K562 (cell line): ENCODE data around the gene SIDT2. TPM values are rescaled to one million over a fixed set of nuclear protein-coding genes. Genes with fewer than 3 reads are reported as not detected.

ENCODE experiments used
- ARID2 ChIP-seq: fragments of 450-650 bp; IDR thresholded peaks from 2 replicates; pipeline ENCODE4 v1.6.1; 2017; ENCODE audit warnings: antibody characterized with exemption, mild to moderate bottlenecking
- C11orf30 ChIP-seq: fragments of 450-650 bp; IDR thresholded peaks from 2 replicates; pipeline ENCODE4 v1.6.1; 2016; ENCODE audit warnings: low read depth, mild to moderate bottlenecking
- CC2D1A ChIP-seq: fragments of 450-650 bp; IDR thresholded peaks from 2 replicates; pipeline ENCODE4 v1.6.1; 2017; ENCODE audit warnings: mild to moderate bottlenecking
- E2F5 ChIP-seq: sonication (generic); formaldehyde crosslinking; IDR thresholded peaks from 2 replicates; pipeline ENCODE4 v1.8.0; 2022; ENCODE audit warnings: mild to moderate bottlenecking, missing genetic modification reagents
- ELF1 ChIP-seq: fragments of 200-800 bp; sonication (Bioruptor generic); IDR thresholded peaks from 2 replicates; pipeline ENCODE4 v1.6.1; 2016; ENCODE audit warnings: missing genetic modification characterization, missing compliant biosample characterization
- EZH2 ChIP-seq: IDR thresholded peaks from 2 replicates; pipeline ENCODE4 v1.6.1; 2012; ENCODE audit warnings: low read depth, mild to moderate bottlenecking, inconsistent platforms, low read length, borderline replicate concordance
- FOXP1 ChIP-seq: sonication (generic); formaldehyde crosslinking; IDR thresholded peaks from 2 replicates; pipeline ENCODE4 v1.8.0; 2022; ENCODE audit warnings: mild to moderate bottlenecking, missing genetic modification reagents
- HMGXB4 ChIP-seq: sonication (generic); formaldehyde crosslinking; IDR thresholded peaks from 2 replicates; pipeline ENCODE4 v1.8.1; 2023; ENCODE audit warnings: mild to moderate bottlenecking, missing genetic modification reagents
- LCOR ChIP-seq: sonication (generic); formaldehyde crosslinking; IDR thresholded peaks from 2 replicates; pipeline ENCODE4 v1.8.0; 2022; ENCODE audit warnings: mild to moderate bottlenecking, missing genetic modification reagents
- NCOA2 ChIP-seq, 2 experiments: fragments of 450-650 bp; IDR thresholded peaks; 2 replicates each; pipeline ENCODE4 v1.6.1; 2018; ENCODE audit warnings: mild to moderate bottlenecking in 2 of 2, moderate library complexity in 1 of 2; ENCODE audit not compliant: partially characterized antibody in 2 of 2
- RBM17 ChIP-seq: fragments of 200-400 bp; formaldehyde crosslinking; IDR thresholded peaks from 2 replicates; pipeline ENCODE4 v1.6.1; 2017; ENCODE audit warnings: low read depth, mild to moderate bottlenecking, low read length, borderline replicate concordance
- SAFB ChIP-seq: fragments of 200-400 bp; formaldehyde crosslinking; IDR thresholded peaks from 2 replicates; pipeline ENCODE4 v1.6.1; 2017; ENCODE audit warnings: low read depth, low read length, borderline replicate concordance
- SFPQ ChIP-seq: fragments of 200-400 bp; formaldehyde crosslinking; IDR thresholded peaks from 2 replicates; pipeline ENCODE4 v1.6.1; 2017; ENCODE audit warnings: mild to moderate bottlenecking, low read depth, low read length, moderate library complexity
- SMC3 ChIP-seq: conservative IDR thresholded peaks from 2 replicates; pipeline ENCODE4 v1.6.1; 2011; ENCODE audit warnings: low read depth, low read length, improper control_type of control experiment; ENCODE audit not compliant: insufficient read depth
- TOE1 ChIP-seq, 2 experiments: fragments of 450-650 bp in 1 of 2; sonication (generic) in 1 of 2; formaldehyde crosslinking in 1 of 2; IDR thresholded peaks; 2 replicates each; pipeline versions ENCODE4 v1.7.1 to v1.8.0; 2016 to 2022; ENCODE audit warnings: borderline replicate concordance in 2 of 2, mild to moderate bottlenecking in 2 of 2, antibody characterized with exemption in 1 of 2, inconsistent platforms in 1 of 2, low read depth in 1 of 2, missing genetic modification reagents in 1 of 2, moderate library complexity in 1 of 2
- VEZF1 ChIP-seq: fragments of 200-800 bp; sonication (Bioruptor generic); IDR thresholded peaks from 2 replicates; pipeline ENCODE4 v1.6.1; 2017; ENCODE audit warnings: missing genetic modification characterization, missing compliant biosample characterization
- ZBTB5 ChIP-seq: fragments of 450-650 bp; IDR thresholded peaks from 2 replicates; pipeline ENCODE4 v1.6.1; 2017; ENCODE audit warnings: antibody characterized with exemption
- ZC3H11A ChIP-seq: IDR thresholded peaks from 2 replicates; pipeline ENCODE4 v1.6.1; 2012; ENCODE audit warnings: low read depth, low read length, improper control_type of control experiment
- polyA plus RNA-seq, 8 experiments: library from polyadenylated mRNA; depleted of rRNA in 4 of 8; stranded (reverse) in 5 of 8; unstranded in 3 of 8; fragments of >200 nt; fragmentation: Nextera tagmentation in 2 of 8; fragmentation: Illumina TruSeq in 1 of 8; extraction: Ambion mirVana in 2 of 8; extraction: Trizol in 1 of 8; gene quantifications; 2 replicates each; pipeline versions ENCODE4 v1.2.1 to v1.2.3, GENCODE V29; 2011 to 2014; ENCODE audit warnings: inconsistent platforms in 1 of 8, missing spikeins in 1 of 8
- total RNA-seq, 7 experiments: library from RNA; depleted of rRNA in 6 of 7; stranded (reverse); fragments of >200 nt in 6 of 7; fragmentation: Illumina TruSeq in 2 of 7; extraction: Trizol in 2 of 7; gene quantifications; 2 replicates each; pipeline versions ENCODE4 v1.2.1 to v1.2.3, GENCODE V29; 2011 to 2021; ENCODE audit warnings: low replicate concordance in 1 of 7

The SIDT2 gene
- total and polyA plus RNA-seq, 9 of the 15 experiments (the other 6 are each of a cell fraction or from before 2014, with no cell fraction given), result 2.4 to 20.2 (median 6.5) TPM

- TF ChIP-seq SFPQ (no peak), RBM17 (no peak), VEZF1 (peak; percentile 97), ARID2 (no peak), TOE1 (IDR thresholded peaks at IDR 0.05; ENCODE audit: borderline replicate concordance) (0 out of 2 replicates have a peak, but pooled peaks have one; percentile 26), TOE1 (CRISPR knock-in tag; IDR thresholded peaks at IDR 0.05; ENCODE audit: borderline replicate concordance, low read depth) (no peak), FOXP1 (CRISPR knock-in tag) (0 out of 2 replicates have a peak, but pooled peaks have one; percentile 67), E2F5 (CRISPR knock-in tag) (no peak), SMC3 (no peak), LCOR (no peak), CC2D1A (no peak), ELF1 (peak; percentile 33; the same call in 1 of the 2 replicates), EZH2 (no peak), ZBTB5 (no peak), HMGXB4 (no peak; the same call in 1 of the 2 replicates), SAFB (no peak), NCOA2 (IDR thresholded peaks at IDR 0.05; ENCODE audit: partially characterized antibody in 2 of 2) (no peak), C11orf30 (no peak), ZC3H11A (no peak)
These were observed 33.8 kb upstream of the SIDT2 start (continued) for GRCh38 chr11:117144477-117145392.
